ENCODE measurements around the gene NUDT7.

Gene NUDT7

GRCh38 chr16:77705351-77705750 is 17.0 kb upstream of the NUDT7 start:
- H3K4me1 ChIP-seq (ENCODE audit: control insufficient read depth in 1 of 2, insufficient read depth in 1 of 2, low read depth in 1 of 2, low read length in 1 of 2): no peaks in the 10 kb centered on the region
- H3K27me3 ChIP-seq: no peaks in the 10 kb centered on the region
- no peak overlapping the region for H3K27ac ChIP-seq
- H3K36me3 ChIP-seq: no peaks in the 10 kb centered on the region
- no peak for TF ChIP-seq CTCF (IDR thresholded peaks at IDR 0.05)
- no peak overlapping the region for H3K4me3 ChIP-seq (ENCODE audit: low read depth in 1 of 2, low read length in 1 of 2)
- no peaks in the 10 kb centered on the region for H3K9me3 ChIP-seq

GRCh38 chr16:77711179-77711578 is 11.1 kb upstream of the NUDT7 start:
- Histone ChIP-seq H3K36me3 (no peaks in the 10 kb centered on the region), H3K9me3 (peaks cover 3% of the 10 kb centered on the region), H3K27me3 (no peaks in the 10 kb centered on the region), H3K4me3 (ENCODE audit: low read depth in 1 of 2, low read length in 1 of 2) (no peak overlapping the region), H3K4me1 (ENCODE audit: control insufficient read depth in 1 of 2, insufficient read depth in 1 of 2, low read depth in 1 of 2, low read length in 1 of 2) (no peaks in the 10 kb centered on the region), H3K27ac (no peak overlapping the region)
- no peak for TF ChIP-seq CTCF (IDR thresholded peaks at IDR 0.05)

GRCh38 chr16:77711775-77712174 is 10.5 kb upstream of the NUDT7 start:
- H3K4me1 ChIP-seq (ENCODE audit: control insufficient read depth in 1 of 2, insufficient read depth in 1 of 2, low read depth in 1 of 2, low read length in 1 of 2): no peaks in the 10 kb centered on the region
- H3K9me3 ChIP-seq: peaks cover 3% of the 10 kb centered on the region
- no peak overlapping the region for H3K4me3 ChIP-seq (ENCODE audit: low read depth in 1 of 2, low read length in 1 of 2)
- no peak overlapping the region for H3K27ac ChIP-seq
- H3K36me3 ChIP-seq: no peaks in the 10 kb centered on the region
- no peaks in the 10 kb centered on the region for H3K27me3 ChIP-seq
- no peak for TF ChIP-seq CTCF (IDR thresholded peaks at IDR 0.05)

GRCh38 chr16:77715145-77715544 is 7.2 kb upstream of the NUDT7 start:
- no peak overlapping the region for H3K27ac ChIP-seq

GRCh38 chr16:77721752-77722308 is 484 bp upstream of the NUDT7 start:
- peaks cover 10 to 13% of the 10 kb centered on the region in 2 experiments for H3K4me1 ChIP-seq (ENCODE audit: control insufficient read depth in 1 of 2, insufficient read depth in 1 of 2, low read depth in 1 of 2, low read length in 1 of 2)
- peak overlapping the region in 1 of 2 experiments; percentile 63 for H3K4me3 ChIP-seq (ENCODE audit: low read depth in 1 of 2, low read length in 1 of 2)
- TF ChIP-seq CTCF (IDR thresholded peaks at IDR 0.05): no peak
- no peaks in the 10 kb centered on the region for H3K9me3 ChIP-seq
- H3K27me3 ChIP-seq: peaks cover 37% of the 10 kb centered on the region
- no peaks in the 10 kb centered on the region for H3K36me3 ChIP-seq
- no peak overlapping the region for H3K27ac ChIP-seq

More at GRCh38 chr16:77715145-77715544, 7.2 kb upstream of the NUDT7 start:
- no peaks in the 10 kb centered on the region for H3K36me3 ChIP-seq
- no peak overlapping the region for H3K4me3 ChIP-seq (ENCODE audit: low read depth in 1 of 2, low read length in 1 of 2)
- peaks cover 3% of the 10 kb centered on the region for H3K9me3 ChIP-seq
- no peaks in the 10 kb centered on the region for H3K27me3 ChIP-seq
- no peaks in the 10 kb centered on the region for H3K4me1 ChIP-seq (ENCODE audit: control insufficient read depth in 1 of 2, insufficient read depth in 1 of 2, low read depth in 1 of 2, low read length in 1 of 2)
- no peak for TF ChIP-seq CTCF (IDR thresholded peaks at IDR 0.05)
